Spleen (tissue), 7 donors: ENCODE results near the gene UQCR10.

Experiments used
- CTCF ChIP-seq, 11 experiments: fragments of 200-600 bp in 7 of 11; fragments of 450-650 bp in 4 of 11; sonication (generic) in 4 of 11; IDR thresholded peaks in 8 of 11; conservative IDR thresholded peaks in 3 of 11; 1 replicate in 7 of 11; 2 replicates in 4 of 11; pipeline versions ENCODE4 v1.4.0 to v1.8.0; 2016 to 2021; ENCODE audit warnings: antibody characterized with exemption in 11 of 11, inconsistent platforms in 4 of 11, mild to moderate bottlenecking in 1 of 11
- POLR2AphosphoS5 ChIP-seq, 3 donors: sonication (generic); formaldehyde crosslinking; IDR thresholded peaks; one replicate each; pipeline ENCODE4 v1.5.1; 2017; ENCODE audit warnings: antibody characterized with exemption in 3 of 3
- donor health status: DM: no; HTN: no; CAD: no; lungs with moderate emphysema.
- donor health status: DM: no; HTN: no; CAD: no.
- donor health status: DM: no; HTN: no; CAD: no.

- TF ChIP-seq CTCF (IDR thresholded peaks at IDR 0.05 in 8 of 11, conservative IDR thresholded peaks at IDR 0.05 in 3 of 11) = no peak
- no peak for TF ChIP-seq POLR2AphosphoS5 (IDR thresholded peaks at IDR 0.05)
Observed at GRCh38 chr22:29814003-29814402, 46.8 kb downstream of the UQCR10 start.
